Stimulated activated CD8-positive, alpha-beta memory T cell treated with anti-CD3 and anti-CD28 coated beads, Interleukin-2, amount 100 ng/mL, for 48 hours (primary cell): ENCODE data around the gene CLDN9.
A peak's percentile ranks its signal among the peaks of the same experiment; 100 is the strongest.

Experiments
- DNase-seq, 2 donors: peaks; one replicate each; pipeline ENCODE4 v3.0.0-alpha.2; 2020; ENCODE audit warnings: low read depth in 2 of 2

Gene CLDN9

GRCh38 chr16:3017794-3018506 lies 5.2 kb downstream of the CLDN9 start, which contains the start of gene CLDN6:
Gene CLDN6 (minus strand): TSS chr16:3018183. CDS start chr16:3016021, 2,162 bp downstream.
- DNase-seq: no peak

- DNase-seq: no peak
Measured at GRCh38 chr16:3019594-3020246, 7.0 kb downstream of the CLDN9 start.

GRCh38 chr16:3020247-3020603 lies 7.5 kb downstream of the CLDN9 start, which contains the start of gene TNFRSF12A:
Gene TNFRSF12A (plus strand): TSS chr16:3020368. CDS start chr16:3020398, 30 bp downstream.
- DNase-seq: peak; percentile 63 to 66

GRCh38 chr16:3020604-3021448 lies 8.1 kb downstream of the CLDN9 start:
- peak in 1 of 2 donors; percentile 32 for DNase-seq

GRCh38 chr16:3021449-3022207 lies 8.9 kb downstream of the CLDN9 start:
- peak; percentile 80 to 84 for DNase-seq

GRCh38 chr16:3022208-3022683 lies 9.5 kb downstream of the CLDN9 start:
- peak; percentile 84 to 87 for DNase-seq

GRCh38 chr16:3022684-3023414 lies 10.1 kb downstream of the CLDN9 start:
- DNase-seq: no peak

- DNase-seq: no peak
Measured at GRCh38 chr16:3023415-3023668, 10.6 kb downstream of the CLDN9 start.

- peak; percentile 91 to 96 for DNase-seq
Measured at GRCh38 chr16:3023669-3024478, 11.2 kb downstream of the CLDN9 start, which contains the start of the genes HCFC1R1 and THOC6. Gene HCFC1R1 (minus strand): TSS chr16:3023942. CDS start chr16:3023941, 1 bp downstream. Gene THOC6 (plus strand): TSS chr16:3024035. CDS start chr16:3024327, 292 bp downstream.

GRCh38 chr16:3025032-3026002 lies 12.6 kb downstream of the CLDN9 start:
- DNase-seq: no peak

GRCh38 chr16:3026003-3026378 lies 13.3 kb downstream of the CLDN9 start:
- no peak for DNase-seq

- DNase-seq: no peak
Measured at GRCh38 chr16:3026609-3027488, 14.1 kb downstream of the CLDN9 start.

GRCh38 chr16:3027489-3027795 lies 14.7 kb downstream of the CLDN9 start:
- DNase-seq: no peak

GRCh38 chr16:3027983-3028715 lies 15.4 kb downstream of the CLDN9 start:
- peak; percentile 88 to 90 for DNase-seq

GRCh38 chr16:3028716-3029319 lies 16.1 kb downstream of the CLDN9 start:
- no peak for DNase-seq

GRCh38 chr16:3029491-3030221 lies 16.9 kb downstream of the CLDN9 start:
- DNase-seq: no peak
